HG03039 (cell line): ENCODE data around the gene ZBTB16.

Experiments
- ATAC-seq: cut with Tn5 transposase; IDR thresholded peaks from one replicate; pipeline ENCODE4 v1.9.1; 2021; ENCODE audit warnings: mild to moderate bottlenecking, moderate library complexity; ENCODE audit not compliant: unreplicated experiment

Gene ZBTB16

GRCh38 chr11:114149689-114150407, 90.3 kb downstream of the ZBTB16 start:
- no peak for ATAC-seq

GRCh38 chr11:114150671-114151070, 91.2 kb downstream of the ZBTB16 start:
- ATAC-seq, result no peak

- no peak for ATAC-seq
These were observed 92.1 kb downstream of the ZBTB16 start for GRCh38 chr11:114151631-114152030.

- ATAC-seq, result no peak
These were observed 92.7 kb downstream of the ZBTB16 start for GRCh38 chr11:114152162-114152561.

GRCh38 chr11:114152785-114153184, 93.3 kb downstream of the ZBTB16 start:
- no peak for ATAC-seq

GRCh38 chr11:114153224-114153623, 93.7 kb downstream of the ZBTB16 start:
- ATAC-seq, result no peak

GRCh38 chr11:114154271-114155047, 94.9 kb downstream of the ZBTB16 start:
- no peak for ATAC-seq

GRCh38 chr11:114155116-114155515, 95.6 kb downstream of the ZBTB16 start:
- ATAC-seq, result no peak

- no peak for ATAC-seq
These were observed 96.6 kb downstream of the ZBTB16 start for GRCh38 chr11:114156131-114156581.

- no peak for ATAC-seq
These were observed 97.3 kb downstream of the ZBTB16 start for GRCh38 chr11:114156782-114157181.

GRCh38 chr11:114157476-114158050, 98.1 kb downstream of the ZBTB16 start:
- ATAC-seq, result no peak

GRCh38 chr11:114158421-114158820, 98.9 kb downstream of the ZBTB16 start:
- ATAC-seq, result no peak

- no peak for ATAC-seq
These were observed 99.4 kb downstream of the ZBTB16 start for GRCh38 chr11:114158886-114159285.

- no peak for ATAC-seq
These were observed 99.8 kb downstream of the ZBTB16 start for GRCh38 chr11:114159320-114159719.

GRCh38 chr11:114159802-114160632, 100.5 kb downstream of the ZBTB16 start:
- no peak for ATAC-seq

- no peak for ATAC-seq
These were observed 101.4 kb downstream of the ZBTB16 start for GRCh38 chr11:114160894-114161293.

- ATAC-seq, result no peak
These were observed 102.2 kb downstream of the ZBTB16 start for GRCh38 chr11:114161486-114162250.

- no peak for ATAC-seq
These were observed 103.2 kb downstream of the ZBTB16 start for GRCh38 chr11:114162719-114163123.

GRCh38 chr11:114163229-114163631, 103.7 kb downstream of the ZBTB16 start:
- ATAC-seq, result no peak

GRCh38 chr11:114163830-114164401, 104.4 kb downstream of the ZBTB16 start:
- ATAC-seq, result no peak
